SK-N-MC (cell line): ENCODE data around the gene POLR3F.

Source experiments
- EZH2 ChIP-seq: fragments of 200-600 bp; sonication (generic); IDR thresholded peaks from one replicate; pipeline ENCODE4 v1.6.1; 2017; ENCODE audit warnings: antibody characterized with exemption
- POLR2AphosphoS5 ChIP-seq: IDR thresholded peaks from 2 replicates; pipeline ENCODE4 v1.6.1; 2012; ENCODE audit warnings: mild to moderate bottlenecking, low read depth, low read length, borderline replicate concordance

DNA sequence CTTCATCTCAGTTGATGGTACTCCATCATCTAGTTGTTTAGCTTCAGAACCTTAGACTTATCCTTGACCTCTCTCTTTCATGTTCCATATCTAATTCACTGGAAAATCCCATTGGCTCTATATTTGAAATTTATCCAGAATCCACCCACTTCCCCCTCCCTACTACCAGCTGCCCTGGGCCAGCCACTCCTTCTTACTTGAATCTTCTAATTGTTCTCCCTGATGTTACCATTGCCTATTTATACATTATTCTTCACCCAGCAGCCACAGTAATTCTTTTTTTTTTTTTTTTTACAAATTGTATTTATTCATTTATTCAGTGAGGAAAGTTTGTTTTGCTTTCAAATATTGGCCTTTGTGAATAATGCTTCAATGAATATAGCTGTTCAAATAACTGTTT, 48.8 kb downstream of the POLR3F start:
- TF ChIP-seq POLR2AphosphoS5 (no peak), EZH2 (no peak)
